ENCODE data around the gene STK10. TPM values are rescaled to one million over a fixed set of nuclear protein-coding genes. Genes with fewer than 3 reads are reported as not detected.

STK10 gene
- total and polyA plus RNA-seq, 2 experiments from 2014 or later = 7.5 to 17.8 TPM

GRCh38 chr5:172117977-172118701 lies 69.9 kb downstream of the STK10 start:
- Histone ChIP-seq H3K9me2 (ENCODE audit: insufficient read depth) (no peaks in the 10 kb centered on the region), H3K4me1 (ENCODE audit: insufficient read depth) (no peaks in the 10 kb centered on the region), H4K20me1 (replicated peaks; ENCODE audit: insufficient read depth) (no peaks in the 10 kb centered on the region; the same call in 1 of the 2 replicates), H3K4me3 (no peak overlapping the region), H3F3A (replicated peaks; ENCODE audit: low read depth) (no peaks in the 10 kb centered on the region), H3K79me2 (replicated peaks; ENCODE audit: insufficient read depth) (no peaks in the 10 kb centered on the region), H2AFZ (no peak overlapping the region), H3K4me2 (no peak overlapping the region), H3K27me3 (ENCODE audit: insufficient read depth) (no peaks in the 10 kb centered on the region), H3K27ac (ENCODE audit: low read depth) (no peak overlapping the region), H3K36me3 (ENCODE audit: insufficient read depth) (no peaks in the 10 kb centered on the region)
- Mint-ChIP-seq H3K9me3 (no peaks in the 10 kb centered on the region; the same call in 2 of the 3 replicates), H3K36me3 (ENCODE audit: low read depth) (peaks cover 15% of the 10 kb centered on the region), H3K27me3 (ENCODE audit: insufficient read depth, low read depth, poor library complexity) (peaks cover 12% of the 10 kb centered on the region), H3K4me3 (no peak overlapping the region), H3K4me1 (peaks cover 5% of the 10 kb centered on the region; the same call in 2 of the 3 replicates), H3K27ac (no peak overlapping the region; the same call in 1 of the 2 replicates)
- no peak for DNase-seq (ENCODE audit: low spot score)
- no peak for ATAC-seq
- TF ChIP-seq CREB1 (CRISPR knock-in tag; IDR thresholded peaks at IDR 0.05; ENCODE audit: low read depth) (no peak), NANOG (IDR thresholded peaks at IDR 0.05; ENCODE audit: borderline replicate concordance) (no peak), ZNF114 (CRISPR knock-in tag; IDR thresholded peaks at IDR 0.05) (no peak), REST (IDR thresholded peaks at IDR 0.05; ENCODE audit: unreplicated experiment) (no peak), JUNB (IDR thresholded peaks at IDR 0.05; ENCODE audit: unreplicated experiment) (no peak), ETS1 (IDR thresholded peaks at IDR 0.05) (no peak), ZNF331 (CRISPR knock-in tag; IDR thresholded peaks at IDR 0.05; ENCODE audit: low read depth) (no peak), EZH2 (IDR thresholded peaks at IDR 0.05; ENCODE audit: low read depth, unreplicated experiment) (no peak)
- TF ChIP-seq, protein P1, sequence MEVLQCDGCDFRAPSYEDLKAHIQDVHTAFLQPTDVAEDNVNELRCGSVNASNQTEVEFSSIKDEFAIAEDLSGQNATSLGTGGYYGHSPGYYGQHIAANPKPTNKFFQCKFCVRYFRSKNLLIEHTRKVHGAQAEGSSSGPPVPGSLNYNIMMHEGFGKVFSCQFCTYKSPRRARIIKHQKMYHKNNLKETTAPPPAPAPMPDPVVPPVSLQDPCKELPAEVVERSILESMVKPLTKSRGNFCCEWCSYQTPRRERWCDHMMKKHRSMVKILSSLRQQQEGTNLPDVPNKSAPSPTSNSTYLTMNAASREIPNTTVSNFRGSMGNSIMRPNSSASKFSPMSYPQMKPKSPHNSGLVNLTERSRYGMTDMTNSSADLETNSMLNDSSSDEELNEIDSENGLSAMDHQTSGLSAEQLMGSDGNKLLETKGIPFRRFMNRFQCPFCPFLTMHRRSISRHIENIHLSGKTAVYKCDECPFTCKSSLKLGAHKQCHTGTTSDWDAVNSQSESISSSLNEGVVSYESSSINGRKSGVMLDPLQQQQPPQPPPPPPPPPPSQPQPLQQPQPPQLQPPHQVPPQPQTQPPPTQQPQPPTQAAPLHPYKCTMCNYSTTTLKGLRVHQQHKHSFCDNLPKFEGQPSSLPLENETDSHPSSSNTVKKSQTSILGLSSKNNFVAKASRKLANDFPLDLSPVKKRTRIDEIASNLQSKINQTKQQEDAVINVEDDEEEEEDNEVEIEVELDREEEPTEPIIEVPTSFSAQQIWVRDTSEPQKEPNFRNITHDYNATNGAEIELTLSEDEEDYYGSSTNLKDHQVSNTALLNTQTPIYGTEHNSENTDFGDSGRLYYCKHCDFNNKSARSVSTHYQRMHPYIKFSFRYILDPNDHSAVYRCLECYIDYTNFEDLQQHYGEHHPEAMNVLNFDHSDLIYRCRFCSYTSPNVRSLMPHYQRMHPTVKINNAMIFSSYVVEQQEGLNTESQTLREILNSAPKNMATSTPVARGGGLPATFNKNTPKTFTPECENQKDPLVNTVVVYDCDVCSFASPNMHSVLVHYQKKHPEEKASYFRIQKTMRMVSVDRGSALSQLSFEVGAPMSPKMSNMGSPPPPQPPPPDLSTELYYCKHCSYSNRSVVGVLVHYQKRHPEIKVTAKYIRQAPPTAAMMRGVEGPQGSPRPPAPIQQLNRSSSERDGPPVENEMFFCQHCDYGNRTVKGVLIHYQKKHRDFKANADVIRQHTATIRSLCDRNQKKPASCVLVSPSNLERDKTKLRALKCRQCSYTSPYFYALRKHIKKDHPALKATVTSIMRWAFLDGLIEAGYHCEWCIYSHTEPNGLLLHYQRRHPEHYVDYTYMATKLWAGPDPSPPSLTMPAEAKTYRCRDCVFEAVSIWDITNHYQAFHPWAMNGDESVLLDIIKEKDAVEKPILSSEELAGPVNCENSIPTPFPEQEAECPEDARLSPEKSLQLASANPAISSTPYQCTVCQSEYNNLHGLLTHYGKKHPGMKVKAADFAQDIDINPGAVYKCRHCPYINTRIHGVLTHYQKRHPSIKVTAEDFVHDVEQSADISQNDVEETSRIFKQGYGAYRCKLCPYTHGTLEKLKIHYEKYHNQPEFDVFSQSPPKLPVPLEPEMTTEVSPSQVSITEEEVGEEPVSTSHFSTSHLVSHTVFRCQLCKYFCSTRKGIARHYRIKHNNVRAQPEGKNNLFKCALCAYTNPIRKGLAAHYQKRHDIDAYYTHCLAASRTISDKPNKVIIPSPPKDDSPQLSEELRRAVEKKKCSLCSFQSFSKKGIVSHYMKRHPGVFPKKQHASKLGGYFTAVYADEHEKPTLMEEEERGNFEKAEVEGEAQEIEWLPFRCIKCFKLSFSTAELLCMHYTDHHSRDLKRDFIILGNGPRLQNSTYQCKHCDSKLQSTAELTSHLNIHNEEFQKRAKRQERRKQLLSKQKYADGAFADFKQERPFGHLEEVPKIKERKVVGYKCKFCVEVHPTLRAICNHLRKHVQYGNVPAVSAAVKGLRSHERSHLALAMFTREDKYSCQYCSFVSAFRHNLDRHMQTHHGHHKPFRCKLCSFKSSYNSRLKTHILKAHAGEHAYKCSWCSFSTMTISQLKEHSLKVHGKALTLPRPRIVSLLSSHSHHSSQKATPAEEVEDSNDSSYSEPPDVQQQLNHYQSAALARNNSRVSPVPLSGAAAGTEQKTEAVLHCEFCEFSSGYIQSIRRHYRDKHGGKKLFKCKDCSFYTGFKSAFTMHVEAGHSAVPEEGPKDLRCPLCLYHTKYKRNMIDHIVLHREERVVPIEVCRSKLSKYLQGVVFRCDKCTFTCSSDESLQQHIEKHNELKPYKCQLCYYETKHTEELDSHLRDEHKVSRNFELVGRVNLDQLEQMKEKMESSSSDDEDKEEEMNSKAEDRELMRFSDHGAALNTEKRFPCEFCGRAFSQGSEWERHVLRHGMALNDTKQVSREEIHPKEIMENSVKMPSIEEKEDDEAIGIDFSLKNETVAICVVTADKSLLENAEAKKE (CRISPR knock-in tag; IDR thresholded peaks at IDR 0.05) = no peak
